ENCODE data around the gene NAV2. TPM values are rescaled to one million over a fixed set of nuclear protein-coding genes. Genes with fewer than 3 reads are reported as not detected.

The NAV2 gene
- total RNA-seq, 1 experiment from 2014 or later, result 2.1 TPM

- no peaks in the 10 kb centered on the region for H3K36me3 ChIP-seq (ENCODE audit: control insufficient read depth in 1 of 2, insufficient read depth in 2 of 2, low read length in 2 of 2)
- no peak for TF ChIP-seq TCF7L2 (IDR thresholded peaks at IDR 0.05; ENCODE audit: borderline replicate concordance, extremely low read depth, insufficient read depth, insufficient read length)
- no peaks in the 10 kb centered on the region for H3K79me2 ChIP-seq (ENCODE audit: insufficient read depth, low read length)
- H3K27me3 ChIP-seq (ENCODE audit: insufficient read depth, low read length), result peaks cover 37% of the 10 kb centered on the region
- BruUV-seq (replicated peaks), result no TSS peak
- no peak overlapping the region for H3K4me3 ChIP-seq (replicated peaks in 1 of 2; ENCODE audit: low read depth in 1 of 2, low read length in 2 of 2)
- no peak overlapping the region for H3K27ac ChIP-seq (ENCODE audit: low read depth, low read length)
- no peak overlapping the region for H3K4me2 ChIP-seq (ENCODE audit: low read length)
- no peak overlapping the region for H2AFZ ChIP-seq (ENCODE audit: low read depth, low read length, poor library complexity, severe bottlenecking)
- ChIA-PET POLR2A (no interaction called here), CTCF (no interaction called here), RAD21 (ENCODE audit: low non-redundant PET in 1 of 2, low total read pairs in 2 of 2, uncharacterized antibody in 2 of 2, unreplicated experiment in 2 of 2) (no interaction called here)
- H3K9me2 ChIP-seq (ENCODE audit: insufficient read depth), result no peaks in the 10 kb centered on the region
- H4K20me1 ChIP-seq (ENCODE audit: insufficient read depth), result no peaks in the 10 kb centered on the region
- H3K9me3 ChIP-seq (ENCODE audit: control insufficient read depth in 1 of 2, insufficient read depth in 1 of 2, low read depth in 1 of 2, low read length in 2 of 2), result no peaks in the 10 kb centered on the region
- no peak for DNase-seq (ENCODE audit: low read depth, low spot score)
- no peak for ATAC-seq
- H3K9ac ChIP-seq (ENCODE audit: low read length), result no peak overlapping the region
- H3K4me1 ChIP-seq (ENCODE audit: control insufficient read depth in 1 of 2, insufficient read depth in 2 of 2, low read length in 2 of 2), result peaks cover 0 to 3% of the 10 kb centered on the region in 2 experiments; a peak in 1 of 4 replicates
- intact Hi-C loops (cut with micrococcal nuclease), result no loop called here
Measured at GRCh38 chr11:19769820-19770219, 57.2 kb downstream of the NAV2 start.

GRCh38 chr11:19770277-19770676 lies 57.6 kb downstream of the NAV2 start:
- Histone ChIP-seq H2AFZ (ENCODE audit: low read depth, low read length, poor library complexity, severe bottlenecking) (no peak overlapping the region), H4K20me1 (ENCODE audit: insufficient read depth) (no peaks in the 10 kb centered on the region), H3K9ac (ENCODE audit: low read length) (no peak overlapping the region), H3K9me3 (ENCODE audit: control insufficient read depth in 1 of 2, insufficient read depth in 1 of 2, low read depth in 1 of 2, low read length in 2 of 2) (no peaks in the 10 kb centered on the region), H3K4me1 (ENCODE audit: control insufficient read depth in 1 of 2, insufficient read depth in 2 of 2, low read length in 2 of 2) (peaks cover 0 to 3% of the 10 kb centered on the region in 2 experiments; a peak in 1 of 4 replicates), H3K4me2 (ENCODE audit: low read length) (no peak overlapping the region), H3K27ac (ENCODE audit: low read depth, low read length) (no peak overlapping the region), H3K79me2 (ENCODE audit: insufficient read depth, low read length) (no peaks in the 10 kb centered on the region), H3K4me3 (replicated peaks in 1 of 2; ENCODE audit: low read depth in 1 of 2, low read length in 2 of 2) (no peak overlapping the region), H3K27me3 (ENCODE audit: insufficient read depth, low read length) (peaks cover 33% of the 10 kb centered on the region), H3K9me2 (ENCODE audit: insufficient read depth) (no peaks in the 10 kb centered on the region), H3K36me3 (ENCODE audit: control insufficient read depth in 1 of 2, insufficient read depth in 2 of 2, low read length in 2 of 2) (no peaks in the 10 kb centered on the region)
- ChIA-PET RAD21 (ENCODE audit: low non-redundant PET in 1 of 2, low total read pairs in 2 of 2, uncharacterized antibody in 2 of 2, unreplicated experiment in 2 of 2) (no interaction called here), CTCF (no interaction called here), POLR2A (no interaction called here)
- no TSS peak for BruUV-seq (replicated peaks)
- DNase-seq (ENCODE audit: low read depth, low spot score) (no peak), ATAC-seq (no peak)
- intact Hi-C loops (cut with micrococcal nuclease), result no loop called here
- no peak for TF ChIP-seq EGR1 (IDR thresholded peaks at IDR 0.05; ENCODE audit: low read depth)

GRCh38 chr11:19771463-19771862 lies 58.8 kb downstream of the NAV2 start:
- Histone ChIP-seq H3K9ac (ENCODE audit: low read length) (no peak overlapping the region), H3K9me2 (ENCODE audit: insufficient read depth) (no peaks in the 10 kb centered on the region), H3K4me2 (ENCODE audit: low read length) (no peak overlapping the region), H3K4me3 (replicated peaks in 1 of 2; ENCODE audit: low read depth in 1 of 2, low read length in 2 of 2) (no peak overlapping the region), H3K36me3 (ENCODE audit: control insufficient read depth in 1 of 2, insufficient read depth in 2 of 2, low read length in 2 of 2) (no peaks in the 10 kb centered on the region), H3K27ac (ENCODE audit: low read depth, low read length) (no peak overlapping the region), H2AFZ (ENCODE audit: low read depth, low read length, poor library complexity, severe bottlenecking) (no peak overlapping the region), H4K20me1 (ENCODE audit: insufficient read depth) (no peaks in the 10 kb centered on the region), H3K27me3 (ENCODE audit: insufficient read depth, low read length) (peaks cover 25% of the 10 kb centered on the region), H3K9me3 (ENCODE audit: control insufficient read depth in 1 of 2, insufficient read depth in 1 of 2, low read depth in 1 of 2, low read length in 2 of 2) (no peaks in the 10 kb centered on the region), H3K4me1 (ENCODE audit: control insufficient read depth in 1 of 2, insufficient read depth in 2 of 2, low read length in 2 of 2) (peaks cover 0 to 3% of the 10 kb centered on the region in 2 experiments; a peak in 1 of 4 replicates), H3K79me2 (ENCODE audit: insufficient read depth, low read length) (no peaks in the 10 kb centered on the region)
- POLR2A ChIA-PET, result no interaction called here
- ATAC-seq (no peak), DNase-seq (ENCODE audit: low read depth, low spot score) (no peak)
- BruUV-seq (replicated peaks), result no TSS peak
- intact Hi-C loops (cut with micrococcal nuclease), result no loop called here
- CTCF ChIA-PET, result no interaction called here
- RAD21 ChIA-PET (ENCODE audit: low non-redundant PET in 1 of 2, low total read pairs in 2 of 2, uncharacterized antibody in 2 of 2, unreplicated experiment in 2 of 2), result no interaction called here
- TF ChIP-seq EGR1 (IDR thresholded peaks at IDR 0.05; ENCODE audit: low read depth) (no peak), ZBTB33 (IDR thresholded peaks at IDR 0.05; ENCODE audit: extremely low read depth, insufficient replicate concordance, low read length) (no peak), POLR2A (IDR thresholded peaks at IDR 0.05; ENCODE audit: borderline replicate concordance, extremely low read depth, insufficient read depth, insufficient read length) (no peak), RAD21 (IDR thresholded peaks at IDR 0.05; ENCODE audit: low read depth) (no peak), CBX3 (IDR thresholded peaks at IDR 0.05; ENCODE audit: low read depth) (no peak), SP1 (IDR thresholded peaks at IDR 0.05; ENCODE audit: low read depth) (no peak), ELF1 (IDR thresholded peaks at IDR 0.05; ENCODE audit: borderline replicate concordance, low read depth) (no peak), ATF3 (IDR thresholded peaks at IDR 0.05) (no peak), CTCF (IDR thresholded peaks at IDR 0.05 in 2 of 3, conservative IDR thresholded peaks at IDR 0.05 in 1 of 3; ENCODE audit: borderline replicate concordance in 1 of 3, insufficient read depth in 1 of 3, low read depth in 2 of 3, low read length in 2 of 3) (no peak)

Data from HCT116 (cell line).